Thoracic aorta (tissue), 2 donors: ENCODE results near the gene NCOR1. TPM values are rescaled to one million over a fixed set of nuclear protein-coding genes. Genes with fewer than 3 reads are reported as not detected.

Experiments used
- ATAC-seq: fragments of 150-250 bp; one replicate; pipeline ENCODE4 v1.8.0; 2017; ENCODE audit warnings: low read depth; ENCODE audit not compliant: insufficient number of reproducible peaks, low FRiP score
- DNase-seq: peaks from one replicate; pipeline ENCODE4 v3.0.0-alpha.2; 2020; ENCODE audit warnings: low spot score
- H3K27ac ChIP-seq, 2 donors: fragments of 200-600 bp; sonication (generic); 1 replicate in 1 of 2; 2 replicates in 1 of 2; pipeline ENCODE4 v1.5.1; 2016; ENCODE audit warnings: mild to moderate bottlenecking in 2 of 2, moderate library complexity in 2 of 2
- H3K27me3 ChIP-seq: fragments of 200-600 bp; sonication (generic); replicated peaks from 2 replicates; pipeline ENCODE4 v1.6.0; 2016; ENCODE audit warnings: mild to moderate bottlenecking; ENCODE audit not compliant: insufficient read depth
- H3K36me3 ChIP-seq: fragments of 200-600 bp; sonication (generic); one replicate; pipeline ENCODE4 v1.5.1; 2016
- H3K4me1 ChIP-seq, 2 donors: fragments of 200-600 bp; sonication (generic); 1 replicate in 1 of 2; 2 replicates in 1 of 2; pipeline versions ENCODE4 v1.5.1 to v1.6.0; 2016; ENCODE audit warnings: low read depth in 2 of 2, mild to moderate bottlenecking in 1 of 2; ENCODE audit not compliant: control insufficient read depth in 1 of 2
- H3K4me3 ChIP-seq: fragments of 200-600 bp; sonication (generic); 2 replicates; pipeline ENCODE4 v1.5.1; 2016; ENCODE audit warnings: mild to moderate bottlenecking
- H3K9me3 ChIP-seq: fragments of 200-600 bp; sonication (generic); 2 replicates; pipeline ENCODE4 v1.5.1; 2016
- total RNA-seq, 2 donors: library from RNA; depleted of rRNA; stranded (reverse); fragments of >200 nt; gene quantifications; one replicate each; pipeline versions ENCODE4 v1.1.0 to v1.2.3, GENCODE V29; 2016
- TF ChIP-seq, protein P1 (sequence below): fragments of 200-600 bp; sonication (generic); IDR thresholded peaks from one replicate; pipeline ENCODE4 v1.5.1; 2019; ENCODE audit warnings: antibody characterized with exemption

The NCOR1 gene
- total RNA-seq, 2 donors from 2014 or later: 131 to 178 TPM

DNA sequence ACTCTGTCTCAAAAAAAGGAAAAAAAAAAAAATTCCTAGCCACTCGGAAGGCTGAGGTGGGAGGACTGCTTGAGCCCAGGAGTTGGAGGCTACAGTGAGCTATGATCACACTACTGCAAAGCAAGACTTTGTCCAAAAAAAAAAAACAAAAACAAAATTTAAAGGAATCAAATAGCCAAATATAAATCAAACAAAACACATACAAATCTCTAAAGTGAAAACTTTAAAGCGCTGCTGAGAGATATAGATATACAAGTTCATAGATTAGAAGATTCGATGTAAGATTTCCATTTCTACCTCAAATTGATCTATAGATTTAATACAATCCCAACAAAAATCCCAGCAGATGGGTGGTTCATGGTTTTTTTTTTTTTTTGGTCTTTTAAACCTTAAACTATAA, 132.1 kb downstream of the NCOR1 start:
- Histone ChIP-seq H3K9me3 (no peaks in the 10 kb centered on the region), H3K4me3 (no peak overlapping the region), H3K27ac (no peak overlapping the region), H3K36me3 (peaks cover 19% of the 10 kb centered on the region), H3K27me3 (no peaks in the 10 kb centered on the region), H3K4me1 (peaks cover 10 to 13% of the 10 kb centered on the region in 2 donors)
- TF ChIP-seq, protein P1, sequence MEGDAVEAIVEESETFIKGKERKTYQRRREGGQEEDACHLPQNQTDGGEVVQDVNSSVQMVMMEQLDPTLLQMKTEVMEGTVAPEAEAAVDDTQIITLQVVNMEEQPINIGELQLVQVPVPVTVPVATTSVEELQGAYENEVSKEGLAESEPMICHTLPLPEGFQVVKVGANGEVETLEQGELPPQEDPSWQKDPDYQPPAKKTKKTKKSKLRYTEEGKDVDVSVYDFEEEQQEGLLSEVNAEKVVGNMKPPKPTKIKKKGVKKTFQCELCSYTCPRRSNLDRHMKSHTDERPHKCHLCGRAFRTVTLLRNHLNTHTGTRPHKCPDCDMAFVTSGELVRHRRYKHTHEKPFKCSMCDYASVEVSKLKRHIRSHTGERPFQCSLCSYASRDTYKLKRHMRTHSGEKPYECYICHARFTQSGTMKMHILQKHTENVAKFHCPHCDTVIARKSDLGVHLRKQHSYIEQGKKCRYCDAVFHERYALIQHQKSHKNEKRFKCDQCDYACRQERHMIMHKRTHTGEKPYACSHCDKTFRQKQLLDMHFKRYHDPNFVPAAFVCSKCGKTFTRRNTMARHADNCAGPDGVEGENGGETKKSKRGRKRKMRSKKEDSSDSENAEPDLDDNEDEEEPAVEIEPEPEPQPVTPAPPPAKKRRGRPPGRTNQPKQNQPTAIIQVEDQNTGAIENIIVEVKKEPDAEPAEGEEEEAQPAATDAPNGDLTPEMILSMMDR: no peak
- ATAC-seq (no peak), DNase-seq (no peak)

DNA sequence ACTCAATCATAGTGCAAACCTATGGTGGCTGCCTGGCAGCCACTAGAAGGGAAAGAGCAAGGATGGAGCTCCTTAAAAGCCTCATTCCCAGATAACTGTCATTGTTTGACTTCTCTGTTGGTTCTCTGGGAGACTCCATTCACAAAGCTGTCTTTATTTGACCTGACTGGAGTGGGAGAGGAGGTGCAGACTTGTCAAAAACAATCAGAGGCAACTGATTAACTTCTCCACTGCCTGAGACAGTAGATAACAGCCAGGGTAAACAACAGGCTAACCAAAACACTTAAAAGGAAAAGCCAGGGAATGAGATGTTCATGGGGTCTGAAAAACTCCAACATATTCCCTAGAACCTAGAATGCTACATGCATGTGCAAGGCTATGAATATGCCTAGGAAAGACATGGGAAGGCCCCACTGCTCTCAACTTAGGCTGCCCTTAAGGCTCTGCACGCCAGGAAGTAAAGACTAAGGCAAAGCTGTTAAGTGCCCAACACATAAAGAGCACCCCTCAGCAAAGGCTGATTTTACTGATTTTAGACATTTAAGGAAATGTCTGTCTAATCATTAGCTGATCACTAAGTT, 133.7 kb downstream of the NCOR1 start:
- TF ChIP-seq, protein P1: no peak
- Histone ChIP-seq H3K9me3 (no peaks in the 10 kb centered on the region), H3K27ac (no peak overlapping the region), H3K27me3 (no peaks in the 10 kb centered on the region), H3K4me1 (peaks cover 10 to 13% of the 10 kb centered on the region in 2 donors), H3K36me3 (peaks cover 22% of the 10 kb centered on the region), H3K4me3 (no peak overlapping the region)
- DNase-seq (no peak), ATAC-seq (no peak)

DNA sequence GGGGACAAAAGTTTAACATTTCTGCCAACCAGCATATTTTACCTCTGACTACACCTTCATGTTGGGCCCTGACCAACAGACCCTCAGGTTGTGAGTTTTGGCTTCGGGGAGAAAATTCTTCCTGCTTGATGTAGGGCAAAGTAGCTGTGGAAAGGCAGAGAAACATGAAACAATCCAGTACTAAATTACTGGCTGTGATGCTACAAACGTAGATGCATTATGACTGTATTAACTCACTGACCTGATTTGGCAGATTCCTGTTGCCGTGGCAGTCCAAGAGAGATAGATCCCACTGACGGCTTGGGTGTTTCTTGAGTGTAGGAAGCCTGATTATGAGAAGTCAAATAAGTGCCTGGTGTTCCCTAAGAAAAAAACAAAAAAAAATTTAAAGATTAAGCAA, 135.0 kb downstream of the NCOR1 start:
- H3K4me3 ChIP-seq: no peak overlapping the region
- ATAC-seq: no peak
- peaks cover 7 to 10% of the 10 kb centered on the region in 2 donors for H3K4me1 ChIP-seq
- TF ChIP-seq, protein P1: no peak
- H3K9me3 ChIP-seq: no peaks in the 10 kb centered on the region
- peak overlapping the region; percentile 28 to 31 for H3K27ac ChIP-seq
- no peaks in the 10 kb centered on the region for H3K27me3 ChIP-seq
- DNase-seq: no peak
- H3K36me3 ChIP-seq: peaks cover 24% of the 10 kb centered on the region

DNA sequence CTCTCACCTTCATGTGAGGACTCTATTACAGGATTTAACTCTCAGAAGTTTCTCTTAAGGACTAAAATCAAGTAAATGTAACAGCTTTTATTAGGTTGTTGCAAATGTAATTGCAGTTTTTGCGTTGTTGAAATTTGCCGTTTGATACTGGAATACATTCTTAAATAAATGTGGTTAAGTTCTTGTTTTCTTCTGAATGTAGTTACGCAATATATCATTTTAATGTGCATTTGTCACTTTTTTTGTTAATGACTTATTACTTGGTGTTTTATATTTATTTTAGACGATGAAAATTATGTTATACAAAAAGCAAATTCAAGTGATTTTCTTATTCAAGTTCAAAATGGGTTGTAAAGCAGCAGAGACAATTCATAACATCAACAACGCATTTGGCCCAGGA, 139.4 kb downstream of the NCOR1 start:
- DNase-seq (no peak), ATAC-seq (no peak)
- Histone ChIP-seq H3K27ac (no peak overlapping the region), H3K9me3 (no peaks in the 10 kb centered on the region), H3K4me1 (peaks cover 4 to 5% of the 10 kb centered on the region in 2 donors), H3K27me3 (no peaks in the 10 kb centered on the region), H3K36me3 (peaks cover 32% of the 10 kb centered on the region), H3K4me3 (no peak overlapping the region)
- TF ChIP-seq, protein P1: no peak

DNA sequence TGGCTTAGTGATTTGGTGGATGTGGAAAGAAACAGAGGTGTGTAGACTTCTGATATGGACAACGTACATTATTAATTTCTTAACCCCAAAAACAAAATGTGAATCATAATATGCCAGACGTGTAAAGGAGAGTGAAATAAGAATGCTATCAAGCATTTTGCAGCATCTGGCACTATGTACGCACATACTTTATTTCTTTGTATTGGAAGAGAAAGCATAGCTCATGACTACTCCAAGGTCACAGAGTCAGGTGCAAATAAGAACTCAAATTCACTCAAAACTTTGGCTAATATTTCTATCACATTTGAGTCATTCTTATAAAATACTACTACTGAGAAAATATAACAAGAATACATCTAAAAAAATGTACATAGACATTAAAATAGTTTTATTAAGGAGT, 140.9 kb downstream of the NCOR1 start:
- DNase-seq (no peak), ATAC-seq (no peak)
- Histone ChIP-seq H3K27ac (no peak overlapping the region), H3K4me3 (no peak overlapping the region), H3K9me3 (no peaks in the 10 kb centered on the region), H3K4me1 (no peaks in the 10 kb centered on the region), H3K27me3 (no peaks in the 10 kb centered on the region), H3K36me3 (peaks cover 42% of the 10 kb centered on the region)
- TF ChIP-seq, protein P1: no peak
